HG02678 (cell line): ENCODE data around the gene PANK1.

Experiments
- ATAC-seq: cut with Tn5 transposase; IDR thresholded peaks from one replicate; pipeline ENCODE4 v1.9.1; 2021; ENCODE audit warnings: mild to moderate bottlenecking, moderate library complexity; ENCODE audit not compliant: unreplicated experiment

The PANK1 gene

DNA sequence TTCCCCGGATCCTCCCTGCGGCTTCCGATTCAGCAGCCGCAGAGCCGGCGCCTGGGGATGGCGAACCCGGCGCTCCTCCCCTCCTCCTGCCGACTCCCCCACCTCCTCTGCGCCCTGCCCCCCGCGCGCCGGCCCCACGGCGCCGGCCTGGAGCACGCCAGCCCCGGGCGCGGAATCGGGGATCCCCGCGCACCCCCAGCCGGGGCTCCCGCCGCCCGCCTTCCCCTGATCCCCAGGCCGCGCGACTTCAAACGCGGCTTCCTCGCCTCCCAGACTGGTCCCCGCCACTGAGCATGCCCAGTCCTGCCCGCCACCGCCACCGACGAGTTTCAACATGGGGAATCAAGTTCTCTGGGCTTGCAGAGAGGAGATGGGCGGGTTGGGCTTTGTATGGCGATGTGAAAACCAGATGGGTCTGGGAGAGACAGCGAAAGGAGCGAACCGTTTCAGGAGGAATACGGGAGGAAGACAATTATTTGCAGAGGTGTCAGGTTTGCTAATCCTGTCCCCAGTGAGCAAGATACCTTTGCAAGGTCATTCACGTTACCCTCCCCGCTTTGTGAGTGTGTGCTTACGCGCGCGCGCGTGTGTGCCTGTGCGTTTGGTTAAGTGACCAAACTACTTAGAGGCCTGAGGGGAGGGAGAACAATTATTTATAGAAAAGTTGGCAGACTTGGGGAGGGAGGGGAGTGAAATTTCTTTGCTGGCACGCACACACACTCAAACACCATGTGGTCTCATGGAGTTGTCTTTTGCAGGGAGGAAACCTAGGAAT lies at the start of gene PANK1:
Gene PANK1, minus strand, starts transcription at position 276 of the 775 bp plus-strand sequence. CDS start 351 bp downstream, outside the sequence.
- peak; percentile 38 for ATAC-seq

DNA sequence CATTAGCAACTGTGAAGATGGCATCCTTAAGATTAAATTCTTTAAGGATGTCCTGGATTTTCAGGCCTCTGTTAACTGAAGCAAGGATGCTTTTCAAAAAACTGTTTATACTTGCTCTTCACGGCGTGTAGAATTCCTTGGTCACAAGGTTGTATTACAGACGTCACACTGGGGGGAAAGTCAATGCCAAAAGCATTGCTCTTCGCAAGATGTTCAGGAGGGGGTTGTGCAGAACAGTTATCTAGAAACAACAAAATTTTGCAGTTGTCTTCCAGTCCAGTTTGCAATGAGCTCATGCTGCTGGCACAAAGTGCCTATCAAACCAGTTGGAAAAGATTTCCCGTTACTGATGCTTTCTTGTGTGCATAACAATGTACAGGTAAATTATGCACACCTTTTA lies 48.1 kb upstream of the PANK1 start:
- no peak for ATAC-seq

DNA sequence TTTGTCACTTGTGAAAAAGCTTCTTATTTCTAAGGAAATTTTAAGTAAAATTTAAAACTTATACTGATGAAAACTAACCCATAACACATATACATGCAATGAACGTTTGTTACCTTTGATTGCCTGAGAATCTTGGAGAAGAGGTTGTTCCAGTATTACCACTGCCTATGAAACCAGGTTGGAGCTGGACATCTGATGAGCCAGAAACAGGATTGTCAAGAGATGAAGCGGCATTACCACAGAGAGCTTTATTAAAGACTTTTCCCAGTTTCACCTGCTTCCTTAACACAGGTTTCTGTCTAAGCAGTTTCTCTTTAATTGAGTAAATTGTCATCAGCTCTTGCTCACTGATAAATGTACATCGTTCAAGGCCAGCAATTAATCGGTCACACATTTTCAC lies 47.4 kb upstream of the PANK1 start:
- ATAC-seq: no peak

DNA sequence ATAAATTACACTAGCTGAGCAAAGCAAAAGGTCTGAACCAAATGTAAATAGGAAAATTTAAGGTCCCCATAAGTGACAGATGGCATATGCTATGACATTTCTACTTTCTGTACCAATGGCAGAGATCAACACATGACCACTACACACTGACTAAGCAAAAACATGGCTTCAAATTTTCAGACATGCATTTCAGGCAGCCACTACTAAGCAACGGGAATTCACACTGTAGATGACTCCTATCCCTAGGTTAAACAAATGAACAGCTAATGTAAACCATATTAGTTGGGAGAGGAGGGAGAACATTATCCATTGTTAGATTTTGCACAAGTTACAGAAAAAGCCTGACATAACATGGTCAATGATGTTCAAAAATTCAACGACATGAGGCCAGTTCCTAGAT lies 45.0 kb upstream of the PANK1 start:
- no peak for ATAC-seq

DNA sequence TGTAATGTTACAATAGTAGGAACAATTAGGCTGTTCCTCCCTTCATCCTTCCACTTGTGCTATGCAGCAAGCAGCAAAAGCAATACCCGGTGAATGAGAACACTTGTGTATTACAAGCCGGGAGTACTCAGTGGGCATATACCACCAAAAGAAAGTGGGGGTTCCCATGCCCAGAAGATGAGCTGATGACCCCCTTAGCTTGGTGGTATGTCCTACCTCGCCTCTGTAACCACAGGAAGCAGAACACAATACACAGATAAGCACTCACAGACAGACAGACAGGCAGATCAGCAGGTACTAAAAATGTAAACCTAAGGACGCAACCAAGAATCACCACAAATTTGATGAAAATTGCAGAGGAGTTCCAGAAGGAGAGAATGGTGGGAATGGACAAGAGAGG lies 40.9 kb upstream of the PANK1 start:
- no peak for ATAC-seq

DNA sequence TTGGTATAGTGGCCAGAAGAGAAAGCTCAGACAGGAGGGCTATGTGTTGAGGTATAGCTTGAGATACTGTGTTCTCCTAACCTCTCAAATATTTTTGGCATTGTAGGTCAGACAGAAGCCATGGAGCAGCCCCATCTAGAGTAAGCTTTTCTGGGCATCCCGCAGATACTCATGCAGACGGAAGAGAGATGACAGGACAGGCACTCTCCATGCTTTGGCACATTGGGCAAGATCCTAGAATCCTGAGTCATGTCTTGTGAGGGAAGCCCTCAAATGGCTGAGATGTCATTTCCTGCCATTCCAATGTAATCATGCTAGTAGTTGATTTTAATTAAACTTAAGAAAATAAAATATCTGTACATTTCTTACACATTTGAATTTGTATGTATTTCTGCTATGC lies 39.6 kb upstream of the PANK1 start:
- no peak for ATAC-seq

DNA sequence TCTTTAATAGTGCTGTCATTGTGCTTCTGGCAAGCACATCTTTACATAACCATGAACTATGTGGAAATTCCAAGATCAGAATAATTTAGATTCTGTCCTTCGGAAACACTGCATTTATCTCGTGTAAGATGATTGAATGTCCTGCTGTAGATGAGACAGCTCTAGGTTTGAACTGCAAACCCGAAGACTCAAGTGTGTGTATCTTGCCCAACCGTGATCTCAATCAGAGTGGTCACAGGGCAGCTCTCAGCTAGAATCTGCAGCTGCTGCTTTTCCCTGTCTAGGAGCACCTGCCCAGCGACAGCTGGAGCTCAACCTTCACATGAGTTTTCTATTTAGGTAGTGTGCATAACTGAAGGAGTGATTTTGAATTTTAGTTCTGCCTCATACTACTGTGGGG lies 38.8 kb upstream of the PANK1 start:
- no peak for ATAC-seq

DNA sequence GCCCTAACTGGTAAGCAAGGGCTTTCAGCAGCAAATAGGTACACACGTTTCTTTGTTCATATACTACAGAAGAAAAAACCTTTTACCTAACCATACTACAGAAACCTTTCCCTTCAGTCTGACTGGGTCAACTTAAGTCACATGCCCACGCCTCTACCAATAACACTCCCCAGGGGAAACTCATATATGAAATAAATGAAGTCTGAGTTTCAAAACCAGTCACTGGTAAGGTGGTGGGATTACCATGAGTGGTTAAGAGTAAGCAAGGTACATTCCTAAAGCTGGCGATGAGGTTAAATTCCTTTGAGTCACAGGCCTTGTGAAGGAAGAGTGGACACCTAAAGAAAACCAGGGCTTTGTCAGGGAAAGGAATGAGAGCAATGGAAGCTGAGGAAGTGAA lies 34.9 kb upstream of the PANK1 start:
- ATAC-seq: peak; percentile 53

DNA sequence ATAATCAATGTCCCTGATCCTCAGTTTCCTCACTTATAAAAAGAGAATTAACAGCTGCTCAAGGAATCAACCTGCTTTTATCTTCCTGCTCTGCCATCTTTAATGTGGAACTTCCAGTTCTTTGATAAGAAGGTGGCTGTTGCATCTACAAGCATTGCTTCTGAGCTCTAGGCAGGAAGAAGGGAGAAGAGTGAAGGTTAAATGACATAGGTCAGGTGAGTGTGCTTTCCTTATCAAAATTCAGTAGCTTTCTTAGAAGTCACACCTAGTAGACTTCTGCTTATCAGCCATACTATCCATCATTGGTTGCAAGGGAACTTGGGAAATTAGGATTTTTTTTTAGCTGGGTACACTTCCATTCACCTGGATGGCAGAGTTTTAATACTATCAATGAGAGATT lies 32.3 kb upstream of the PANK1 start:
- ATAC-seq: no peak

DNA sequence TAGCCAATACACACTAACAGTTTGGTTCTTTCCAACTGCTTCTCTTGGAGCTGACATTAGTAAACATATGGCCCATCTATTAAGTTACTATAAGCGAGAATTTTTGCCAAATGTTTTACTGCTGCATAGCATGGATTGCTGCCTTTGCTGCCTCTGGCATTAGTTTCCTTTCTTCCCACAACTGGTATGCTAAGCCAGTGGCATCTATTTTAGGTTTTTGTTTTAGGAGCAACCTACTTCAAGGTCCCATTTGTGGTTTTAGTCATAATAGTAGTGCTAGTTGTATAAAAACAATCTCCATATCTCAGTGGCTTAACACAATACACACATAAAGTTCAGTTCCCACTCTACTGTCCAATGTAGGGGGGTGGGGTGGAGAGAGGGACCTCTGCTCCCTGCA lies 25.9 kb upstream of the PANK1 start:
- ATAC-seq: no peak

DNA sequence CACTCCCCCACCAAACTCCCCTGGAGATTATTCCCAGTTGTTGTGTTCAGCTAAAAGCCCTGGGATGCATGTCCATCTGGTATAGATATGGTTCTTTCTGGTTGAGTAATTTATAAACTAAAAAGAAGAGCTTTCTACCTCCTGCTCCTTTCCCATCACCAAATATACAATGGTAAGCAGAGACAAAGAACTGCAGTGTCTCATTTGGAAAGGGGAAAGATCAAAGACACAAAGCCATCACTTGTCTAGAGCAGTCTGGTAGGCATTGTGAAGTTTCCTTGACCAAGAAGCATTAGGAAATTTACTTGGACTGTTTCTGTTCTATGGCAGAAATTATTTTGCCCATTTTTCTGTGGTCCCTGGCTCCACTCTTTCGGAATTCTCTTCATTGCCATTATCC lies 24.9 kb upstream of the PANK1 start:
- no peak for ATAC-seq

DNA sequence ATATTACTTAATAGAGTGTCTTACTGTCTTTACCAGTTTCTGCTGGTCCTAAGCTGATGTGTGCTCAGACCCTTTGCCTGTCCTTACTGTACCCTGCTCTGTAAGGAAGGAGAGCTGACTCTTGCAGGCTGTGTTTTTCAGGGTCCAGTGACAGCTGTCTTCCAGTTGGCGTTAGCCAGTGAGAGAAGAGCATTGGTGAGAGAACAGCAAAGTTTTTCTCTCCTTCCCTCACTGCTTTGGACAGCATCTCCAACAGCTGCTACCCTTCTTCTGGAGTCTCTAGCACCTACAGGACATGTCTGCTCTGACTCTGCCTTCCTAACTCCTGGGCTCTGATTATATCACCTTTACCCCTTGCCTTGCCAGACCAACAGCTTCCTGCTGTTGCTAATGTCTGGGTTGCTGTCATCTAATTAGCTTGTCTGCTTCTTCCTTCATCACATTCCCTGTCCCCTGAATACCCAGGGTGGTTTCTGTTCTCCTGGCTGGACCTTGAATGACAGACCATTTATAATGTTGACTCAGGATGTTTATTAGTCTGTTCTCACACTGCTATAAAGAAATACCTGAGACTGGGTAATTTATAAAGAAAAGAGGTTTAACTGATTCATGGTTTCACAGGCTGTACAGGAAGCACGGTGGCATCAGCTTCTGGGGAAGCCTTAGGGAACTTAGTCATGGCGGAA lies 23.5 kb upstream of the PANK1 start:
- no peak for ATAC-seq

DNA sequence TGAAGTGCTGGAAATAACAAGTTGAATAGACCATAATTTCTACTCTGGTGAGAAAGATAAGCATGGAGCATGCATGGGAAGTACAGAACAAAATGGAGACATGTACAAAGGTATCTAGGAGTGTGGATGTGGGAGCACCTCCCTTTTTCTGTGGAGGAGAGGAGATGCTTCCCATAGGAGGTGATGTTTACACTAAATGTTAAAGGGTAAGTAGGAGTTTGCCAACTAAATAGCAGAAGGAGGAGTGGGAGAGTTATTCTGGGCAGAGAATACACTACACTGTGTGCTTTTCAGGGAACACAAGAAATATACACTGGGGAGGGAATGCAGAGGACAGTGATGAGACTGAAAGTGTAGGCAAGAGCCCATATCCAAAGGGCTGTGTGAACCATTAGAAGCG lies 21.1 kb upstream of the PANK1 start:
- no peak for ATAC-seq

DNA sequence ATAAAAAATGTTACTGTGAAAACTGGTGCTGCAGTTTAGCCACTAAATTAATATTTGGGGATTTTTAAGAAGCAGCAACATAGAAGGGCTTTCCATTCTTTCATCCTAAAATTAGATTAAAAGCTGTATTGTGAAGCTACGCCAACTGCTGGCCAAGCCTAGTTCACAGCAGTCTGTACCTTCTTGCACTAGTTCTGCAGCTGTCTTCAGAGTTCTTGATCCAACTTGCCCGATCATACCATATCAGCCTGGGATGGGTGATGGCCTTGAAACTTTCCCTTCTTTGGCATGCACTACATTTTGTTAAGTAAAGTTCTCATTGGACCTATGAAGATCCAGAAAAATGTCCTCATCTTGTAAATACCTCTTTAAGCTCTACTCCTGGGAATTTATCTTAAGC lies 20.3 kb upstream of the PANK1 start:
- no peak for ATAC-seq

DNA sequence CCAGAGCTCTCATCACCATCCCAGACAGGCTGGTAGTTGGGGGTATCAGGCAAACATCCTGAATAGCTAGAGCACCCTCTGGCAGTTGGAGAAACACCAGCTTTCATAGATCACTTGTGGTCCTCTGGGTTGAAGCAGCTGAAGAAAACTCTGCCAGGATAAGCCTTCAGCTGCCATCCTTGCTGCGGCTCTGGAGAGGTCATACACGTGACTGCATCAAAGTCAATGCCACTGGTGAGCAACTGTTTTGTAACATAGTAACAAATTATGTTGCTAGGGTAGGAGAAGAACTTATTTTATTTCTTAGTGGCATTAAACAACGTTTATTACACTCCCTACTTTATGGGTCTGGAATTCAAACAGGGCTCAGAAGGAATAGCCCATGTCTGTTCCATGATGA lies 19.2 kb upstream of the PANK1 start:
- no peak for ATAC-seq

DNA sequence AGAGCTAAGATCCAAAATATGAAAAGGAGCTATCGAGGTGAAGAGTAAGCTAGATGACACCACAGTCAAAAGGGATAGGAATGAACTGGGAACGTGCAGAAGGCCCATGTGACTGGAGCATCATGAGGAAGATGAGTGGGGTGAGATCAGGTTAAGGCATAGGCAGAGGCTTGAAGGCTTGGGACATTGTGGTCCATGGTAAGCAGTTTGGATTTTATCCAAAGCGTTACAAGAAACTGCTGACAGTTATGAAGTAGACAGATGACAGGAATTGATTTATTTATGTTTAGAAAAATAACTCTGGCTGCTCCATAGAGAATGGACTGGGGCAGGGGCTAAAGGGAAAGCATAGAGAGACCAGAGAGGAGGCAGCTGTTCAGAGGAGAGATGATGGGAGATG lies 18.1 kb upstream of the PANK1 start:
- no peak for ATAC-seq

DNA sequence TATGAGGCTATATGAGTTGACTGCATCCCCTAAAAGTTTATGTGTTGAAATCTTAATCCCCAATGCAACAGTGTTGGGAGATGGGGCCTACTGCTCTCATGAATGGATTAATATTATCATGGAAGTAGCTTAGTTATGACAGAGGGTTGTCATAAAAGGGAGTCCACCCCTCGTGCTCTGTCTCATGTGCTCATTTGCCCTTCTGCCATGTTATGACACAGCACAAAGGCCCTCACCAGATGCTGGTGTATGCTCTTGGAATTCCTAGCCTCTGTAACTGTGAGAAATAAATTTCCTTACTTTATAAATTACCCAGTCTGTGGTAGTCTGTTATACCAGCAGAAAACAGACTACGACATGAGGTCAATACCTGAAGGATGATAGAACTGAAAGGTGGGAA lies 17.6 kb upstream of the PANK1 start:
- ATAC-seq: no peak

DNA sequence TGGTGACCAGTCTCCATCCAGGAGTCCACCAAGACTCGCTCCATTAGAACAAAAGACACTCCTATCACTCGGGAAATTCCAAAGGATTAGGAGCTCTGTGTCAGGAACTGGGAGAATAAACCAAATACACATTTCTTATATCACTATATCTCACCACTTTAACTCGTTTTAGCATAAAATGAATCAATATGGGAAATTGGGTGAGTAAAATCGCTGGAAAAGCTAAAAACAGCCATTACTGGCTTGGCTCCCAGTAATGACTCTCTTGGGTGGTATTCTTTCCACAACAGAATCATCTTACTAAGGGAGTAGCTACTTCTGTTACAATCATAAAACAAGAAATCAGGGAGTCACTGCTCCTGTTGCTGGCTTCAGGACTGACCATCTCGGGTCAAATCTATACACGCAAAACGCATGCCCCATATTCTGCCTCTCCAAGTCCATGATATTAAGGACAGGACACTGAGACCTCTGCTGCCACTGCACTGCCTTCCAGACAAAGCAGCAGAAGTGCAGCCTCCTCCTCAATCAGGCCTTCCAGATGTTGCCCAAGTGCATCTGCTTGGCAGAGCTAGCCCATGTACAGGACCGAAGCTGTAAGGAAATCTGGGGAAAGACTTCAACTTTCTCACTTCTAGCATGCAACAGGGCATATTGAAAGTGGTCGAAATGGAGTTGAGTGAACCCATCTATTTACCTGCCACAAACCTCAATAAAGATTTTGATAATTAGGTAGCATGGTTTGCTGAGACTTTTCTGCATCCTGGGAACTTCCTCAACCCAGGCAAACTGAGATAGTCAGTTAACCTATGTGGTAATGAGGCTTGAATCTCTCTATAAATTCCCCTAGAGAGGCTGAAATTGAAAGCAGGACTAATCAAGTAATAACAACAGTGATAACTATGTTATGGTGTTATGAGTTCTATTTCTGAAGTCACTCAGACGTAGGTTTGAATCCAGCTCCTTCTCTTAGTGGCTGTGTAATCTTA lies 14.4 kb upstream of the PANK1 start:
- ATAC-seq: no peak

DNA sequence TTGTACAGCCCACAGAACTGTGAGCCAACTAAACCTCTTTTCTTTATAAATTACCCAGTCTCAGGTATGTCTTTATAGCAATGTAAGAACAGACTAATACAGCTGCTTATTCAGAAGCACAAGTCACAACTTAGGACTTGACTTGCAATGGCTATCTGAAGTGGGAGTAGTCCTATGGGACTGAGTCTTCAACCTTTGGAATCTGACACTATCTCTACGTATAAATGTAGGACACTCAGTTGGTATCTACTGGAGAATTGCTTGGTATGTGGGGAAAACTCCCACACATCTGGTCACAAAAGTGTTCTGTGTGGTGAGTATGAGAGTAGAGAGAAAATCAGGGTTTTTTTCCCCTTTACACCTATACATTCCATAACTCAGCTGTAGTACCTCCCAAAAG lies 12.3 kb upstream of the PANK1 start:
- ATAC-seq: no peak

DNA sequence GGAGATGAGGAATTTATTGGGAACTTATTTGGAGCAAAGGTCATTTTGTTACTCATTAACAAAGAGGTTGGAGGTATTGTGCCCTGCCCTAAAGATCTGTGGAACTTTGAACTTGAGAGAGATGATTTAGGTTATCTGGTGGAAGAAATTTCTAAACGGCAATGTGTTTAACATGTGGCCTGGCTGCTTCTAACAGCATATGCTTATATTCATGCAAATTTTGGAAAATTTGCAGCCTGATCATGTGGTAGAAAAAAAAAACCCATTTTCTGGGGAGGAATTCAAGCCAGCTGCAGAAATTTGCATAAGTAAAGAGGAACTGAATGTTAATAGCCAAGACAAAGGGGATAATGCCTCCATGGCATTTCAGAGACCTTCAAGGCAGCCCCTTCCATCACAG lies 10.7 kb upstream of the PANK1 start:
- ATAC-seq: no peak

DNA sequence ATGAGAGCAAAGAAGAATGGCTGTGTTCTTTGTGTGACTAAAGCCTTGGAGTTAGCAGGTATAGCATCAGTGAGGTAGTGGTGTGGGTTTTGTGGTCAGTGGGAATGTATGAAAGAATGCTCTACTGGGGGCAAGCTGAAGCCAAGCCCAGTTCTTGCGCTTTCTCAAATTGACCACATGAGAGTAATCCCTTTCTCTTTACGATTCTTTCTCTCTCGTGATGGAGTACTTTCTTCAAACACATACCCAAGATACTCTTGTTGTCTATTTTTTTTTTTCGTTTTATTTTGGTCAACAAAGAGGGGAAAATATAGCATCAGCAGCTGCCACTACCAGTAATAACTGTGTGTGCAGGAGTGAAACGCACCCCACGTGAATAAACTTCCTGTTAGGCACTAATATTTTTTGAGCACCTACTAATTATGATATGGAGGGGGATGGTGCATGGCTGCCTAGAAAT lies 8.4 kb upstream of the PANK1 start:
- ATAC-seq: peak; percentile 64
